Subcutaneous adipose tissue (tissue), 4 donors: ENCODE measurements around the gene SLC13A2. TPM values are rescaled to one million over a fixed set of nuclear protein-coding genes. Genes with fewer than 3 reads are reported as not detected.

Experiments used
- CTCF ChIP-seq: fragments of 450-650 bp; IDR thresholded peaks from one replicate; pipeline ENCODE4 v1.5.1; 2016; ENCODE audit warnings: low read depth, mild to moderate bottlenecking, control low read depth, antibody characterized with exemption, moderate library complexity
- total RNA-seq, 4 donors: library from RNA; depleted of rRNA; stranded (reverse); fragments of >200 nt; gene quantifications; one replicate each; pipeline ENCODE4 v1.1.0, GENCODE V29; 2016

SLC13A2 gene
- total RNA-seq, 4 donors from 2014 or later: not detected

DNA sequence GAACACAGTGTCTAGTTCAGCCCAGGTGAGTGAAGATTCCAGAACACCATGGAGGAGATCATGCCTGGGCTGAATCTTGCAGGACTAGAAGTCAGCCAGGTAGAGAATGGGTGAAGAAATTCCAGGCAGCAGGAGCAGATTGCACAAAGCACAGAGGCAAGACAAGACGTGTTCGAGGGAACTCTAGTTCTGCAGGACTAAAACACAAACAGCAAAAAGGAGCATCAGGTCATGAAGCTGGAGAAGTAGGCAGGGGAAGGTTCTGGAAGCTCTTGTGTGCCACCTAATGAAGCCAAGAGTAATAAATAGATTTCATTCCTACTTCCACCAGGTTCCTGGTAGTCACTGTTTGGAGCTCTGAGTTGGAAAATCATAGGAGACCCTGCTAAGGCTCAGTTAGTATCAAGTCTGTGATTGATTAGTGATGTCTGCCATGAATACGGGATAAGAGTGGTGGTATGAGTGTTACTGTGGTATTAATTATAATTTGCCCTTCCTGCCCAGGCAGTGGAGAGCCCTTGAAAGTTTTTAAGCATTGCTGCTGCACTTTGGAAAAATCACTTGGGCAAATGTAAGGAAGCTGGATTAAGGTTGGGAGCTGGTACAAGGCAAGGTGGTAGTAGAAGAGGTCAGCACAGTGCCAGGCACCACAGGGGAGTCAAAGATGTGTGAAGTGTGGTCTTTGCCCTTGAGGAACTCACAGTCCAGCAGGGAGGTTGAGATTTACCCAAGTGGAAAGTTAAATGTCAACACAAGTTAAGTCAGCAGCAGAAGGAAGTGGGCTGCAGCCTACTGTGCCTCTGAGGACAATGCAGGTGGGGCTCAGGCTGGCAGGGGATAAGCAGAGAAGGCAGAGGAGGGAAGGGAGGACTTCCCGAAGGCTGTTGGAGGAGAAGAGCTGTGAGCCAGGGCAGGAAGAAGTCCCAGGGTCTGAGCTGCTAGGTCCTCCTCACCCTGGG, 19.2 kb downstream of the SLC13A2 start:
- TF ChIP-seq CTCF: no peak

DNA sequence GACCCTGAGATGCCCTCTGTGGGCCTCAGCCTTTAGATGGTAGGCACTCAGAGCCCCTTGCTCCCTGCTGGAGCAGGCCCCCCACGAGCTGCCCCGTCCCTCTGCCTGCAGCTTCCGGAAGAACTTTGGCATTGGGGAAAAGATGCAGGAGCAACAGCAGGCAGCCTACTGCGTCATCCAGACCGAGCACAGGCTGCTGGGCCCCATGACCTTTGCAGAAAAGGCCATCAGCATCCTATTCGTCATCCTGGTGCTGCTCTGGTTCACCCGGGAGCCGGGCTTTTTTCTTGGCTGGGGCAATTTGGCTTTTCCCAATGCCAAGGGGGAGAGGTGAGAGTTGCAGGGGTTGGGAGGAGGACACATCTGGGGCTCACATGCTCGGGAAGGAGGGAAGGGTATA, 20.0 kb downstream of the SLC13A2 start:
- TF ChIP-seq CTCF: no peak

GRCh38 chr17:28494445-28495188, 21.2 kb downstream of the SLC13A2 start:
- no peak for TF ChIP-seq CTCF

GRCh38 chr17:28495635-28496034, 22.2 kb downstream of the SLC13A2 start:
- no peak for TF ChIP-seq CTCF

DNA sequence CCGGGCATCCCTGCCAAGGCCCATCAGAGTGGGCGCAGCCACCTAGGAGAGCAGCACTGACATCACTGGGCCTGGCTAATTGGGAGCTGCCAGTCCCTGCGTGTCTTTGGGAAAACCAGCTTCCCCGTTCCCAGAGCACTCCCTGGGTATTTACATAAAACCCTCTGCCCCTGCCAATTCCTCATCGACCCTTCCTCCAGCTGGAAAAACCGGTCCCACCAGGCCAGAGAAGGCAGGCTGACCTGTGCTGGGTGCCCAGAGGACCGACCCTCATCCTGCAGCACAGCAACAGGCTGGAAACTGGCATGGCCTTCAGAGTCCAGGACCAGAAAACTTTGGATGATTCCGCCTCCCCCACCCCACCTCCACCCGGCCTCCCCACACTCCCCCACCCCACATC, 24.5 kb downstream of the SLC13A2 start:
- TF ChIP-seq CTCF: no peak

DNA sequence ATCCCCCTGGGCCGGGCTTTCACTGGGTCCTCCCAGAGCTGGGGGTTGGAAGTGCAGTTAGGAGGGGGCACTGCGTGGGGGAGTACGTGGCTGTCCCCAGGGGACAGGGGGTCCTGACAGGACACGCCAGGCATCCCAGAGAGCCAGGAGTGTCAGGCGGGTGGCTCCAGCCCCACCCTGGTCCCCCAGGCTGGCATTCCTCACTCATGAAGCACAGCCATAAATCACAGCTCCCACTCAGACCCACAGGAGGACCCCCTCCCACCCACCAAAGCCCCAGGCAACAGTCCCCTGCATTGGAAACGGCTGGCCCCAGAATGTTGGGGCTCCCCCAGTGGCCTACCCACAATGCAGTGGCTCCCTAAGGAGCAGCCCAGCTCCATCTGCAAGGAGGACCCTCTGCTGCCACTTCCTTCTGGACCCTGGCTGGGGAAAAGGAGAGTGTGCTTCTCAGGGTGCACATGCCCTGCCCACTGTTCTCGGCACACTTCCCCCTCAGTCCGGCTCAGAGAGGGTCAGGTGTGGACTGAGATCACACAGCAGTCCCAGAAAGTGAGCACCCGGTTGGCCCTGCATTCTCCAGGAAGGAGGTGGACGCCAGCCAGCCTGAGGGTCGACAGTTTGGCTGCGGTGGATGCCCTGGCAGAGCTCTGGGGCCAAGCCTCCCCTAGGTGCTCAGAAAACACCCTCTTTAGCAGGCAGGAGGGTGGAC, 25.4 kb downstream of the SLC13A2 start:
- TF ChIP-seq CTCF: no peak

DNA sequence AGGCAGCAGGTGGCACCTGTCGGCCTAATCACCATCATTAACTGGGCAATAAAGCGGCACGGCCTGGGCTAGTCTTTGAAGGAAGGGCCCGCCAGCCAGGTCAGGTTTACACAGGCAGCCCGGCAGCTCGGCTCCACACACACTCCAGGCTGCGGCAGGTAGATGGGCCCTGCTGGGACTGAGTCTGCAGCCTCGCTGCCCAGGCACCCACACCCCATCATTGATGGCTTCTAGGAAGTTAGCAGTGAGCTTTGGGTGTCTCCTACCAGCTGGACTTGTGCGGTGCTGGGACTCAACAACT, 25.9 kb downstream of the SLC13A2 start:
- no peak for TF ChIP-seq CTCF
